ENCODE measurements around the gene INMT.

Gene INMT

GRCh38 chr7:30733216-30733615 is 18.7 kb upstream of the INMT start:
- Histone ChIP-seq H2AFZ (ENCODE audit: low read length) (no peak overlapping the region), H3F3A (ENCODE audit: low read depth) (no peaks in the 10 kb centered on the region), H4K20me1 (ENCODE audit: insufficient read depth, low read length, poor library complexity, severe bottlenecking) (no peaks in the 10 kb centered on the region), H3K9me3 (ENCODE audit: insufficient read depth, low read depth, low read length) (no peaks in the 10 kb centered on the region), H3K36me3 (ENCODE audit: insufficient read depth, low read length) (no peaks in the 10 kb centered on the region), H3K27me3 (ENCODE audit: insufficient read depth, low read length, poor library complexity, severe bottlenecking) (no peaks in the 10 kb centered on the region), H3K79me2 (ENCODE audit: insufficient read depth, low read length) (no peaks in the 10 kb centered on the region), H3K4me3 (ENCODE audit: low read length, poor library complexity, severe bottlenecking) (no peak overlapping the region), H3K9me2 (replicated peaks; ENCODE audit: low read depth, low read length) (no peaks in the 10 kb centered on the region), H3K9ac (ENCODE audit: low read depth, low read length, poor library complexity, severe bottlenecking) (no peak overlapping the region), H3K4me1 (ENCODE audit: insufficient read depth, low read length, poor library complexity, severe bottlenecking) (peaks cover 17% of the 10 kb centered on the region), H3K4me2 (ENCODE audit: low read depth, low read length, poor library complexity, severe bottlenecking) (no peak overlapping the region)
- TF ChIP-seq EZH2phosphoT487 (IDR thresholded peaks at IDR 0.05; ENCODE audit: borderline replicate concordance) (no peak), CTCF (conservative IDR thresholded peaks at IDR 0.05; ENCODE audit: low read length) (no peak)

GRCh38 chr7:30733691-30734090 is 18.2 kb upstream of the INMT start:
- Histone ChIP-seq H3K4me3 (ENCODE audit: low read length, poor library complexity, severe bottlenecking) (no peak overlapping the region), H2AFZ (ENCODE audit: low read length) (no peak overlapping the region), H3K79me2 (ENCODE audit: insufficient read depth, low read length) (no peaks in the 10 kb centered on the region), H4K20me1 (ENCODE audit: insufficient read depth, low read length, poor library complexity, severe bottlenecking) (no peaks in the 10 kb centered on the region), H3K4me2 (ENCODE audit: low read depth, low read length, poor library complexity, severe bottlenecking) (no peak overlapping the region), H3K4me1 (ENCODE audit: insufficient read depth, low read length, poor library complexity, severe bottlenecking) (peaks cover 14% of the 10 kb centered on the region), H3K27me3 (ENCODE audit: insufficient read depth, low read length, poor library complexity, severe bottlenecking) (no peaks in the 10 kb centered on the region), H3K36me3 (ENCODE audit: insufficient read depth, low read length) (no peaks in the 10 kb centered on the region), H3K9ac (ENCODE audit: low read depth, low read length, poor library complexity, severe bottlenecking) (no peak overlapping the region), H3K9me3 (ENCODE audit: insufficient read depth, low read depth, low read length) (no peaks in the 10 kb centered on the region), H3F3A (ENCODE audit: low read depth) (no peaks in the 10 kb centered on the region), H3K9me2 (replicated peaks; ENCODE audit: low read depth, low read length) (no peaks in the 10 kb centered on the region)
- TF ChIP-seq EZH2phosphoT487 (IDR thresholded peaks at IDR 0.05; ENCODE audit: borderline replicate concordance): no peak

GRCh38 chr7:30734497-30734896 is 17.4 kb upstream of the INMT start:
- TF ChIP-seq EZH2phosphoT487 (IDR thresholded peaks at IDR 0.05; ENCODE audit: borderline replicate concordance) (no peak), CTCF (conservative IDR thresholded peaks at IDR 0.05; ENCODE audit: low read length) (no peak)
- no peaks in the 10 kb centered on the region for H3K27me3 ChIP-seq (ENCODE audit: insufficient read depth, low read length, poor library complexity, severe bottlenecking)
- H3K4me2 ChIP-seq (ENCODE audit: low read depth, low read length, poor library complexity, severe bottlenecking): no peak overlapping the region
- H3K9me3 ChIP-seq (ENCODE audit: insufficient read depth, low read depth, low read length): no peaks in the 10 kb centered on the region
- H3K9me2 ChIP-seq (replicated peaks; ENCODE audit: low read depth, low read length): no peaks in the 10 kb centered on the region
- no peaks in the 10 kb centered on the region for H3K79me2 ChIP-seq (ENCODE audit: insufficient read depth, low read length)
- H3K9ac ChIP-seq (ENCODE audit: low read depth, low read length, poor library complexity, severe bottlenecking): no peak overlapping the region
- H4K20me1 ChIP-seq (ENCODE audit: insufficient read depth, low read length, poor library complexity, severe bottlenecking): no peaks in the 10 kb centered on the region
- H2AFZ ChIP-seq (ENCODE audit: low read length): no peak overlapping the region
- no peak overlapping the region for H3K4me3 ChIP-seq (ENCODE audit: low read length, poor library complexity, severe bottlenecking)
- peaks cover 12% of the 10 kb centered on the region for H3K4me1 ChIP-seq (ENCODE audit: insufficient read depth, low read length, poor library complexity, severe bottlenecking)
- H3K36me3 ChIP-seq (ENCODE audit: insufficient read depth, low read length): no peaks in the 10 kb centered on the region
- no peaks in the 10 kb centered on the region for H3F3A ChIP-seq (ENCODE audit: low read depth)

GRCh38 chr7:30735631-30736030 is 16.3 kb upstream of the INMT start:
- H3K9me3 ChIP-seq (ENCODE audit: insufficient read depth, low read depth, low read length): no peaks in the 10 kb centered on the region
- no peaks in the 10 kb centered on the region for H3K36me3 ChIP-seq (ENCODE audit: insufficient read depth, low read length)
- no peaks in the 10 kb centered on the region for H3K79me2 ChIP-seq (ENCODE audit: insufficient read depth, low read length)
- no peak overlapping the region for H2AFZ ChIP-seq (ENCODE audit: low read length)
- no peak for TF ChIP-seq EZH2phosphoT487 (IDR thresholded peaks at IDR 0.05; ENCODE audit: borderline replicate concordance)
- TF ChIP-seq CTCF (conservative IDR thresholded peaks at IDR 0.05; ENCODE audit: low read length): no peak
- no peaks in the 10 kb centered on the region for H4K20me1 ChIP-seq (ENCODE audit: insufficient read depth, low read length, poor library complexity, severe bottlenecking)
- H3K4me1 ChIP-seq (ENCODE audit: insufficient read depth, low read length, poor library complexity, severe bottlenecking): peaks cover 12% of the 10 kb centered on the region
- H3K9ac ChIP-seq (ENCODE audit: low read depth, low read length, poor library complexity, severe bottlenecking): no peak overlapping the region
- H3K4me3 ChIP-seq (ENCODE audit: low read length, poor library complexity, severe bottlenecking): no peak overlapping the region
- H3F3A ChIP-seq (ENCODE audit: low read depth): no peaks in the 10 kb centered on the region
- H3K4me2 ChIP-seq (ENCODE audit: low read depth, low read length, poor library complexity, severe bottlenecking): no peak overlapping the region
- H3K9me2 ChIP-seq (replicated peaks; ENCODE audit: low read depth, low read length): no peaks in the 10 kb centered on the region
- H3K27me3 ChIP-seq (ENCODE audit: insufficient read depth, low read length, poor library complexity, severe bottlenecking): no peaks in the 10 kb centered on the region
